Measurements from ENCODE around the gene PALLD.

Gene PALLD

GRCh38 chr4:168734703-168735678 is 238.1 kb downstream of the PALLD start:
- no peak for DNase-seq (ENCODE audit: low spot score)

- no peak for DNase-seq (ENCODE audit: low spot score)
These were observed 238.9 kb downstream of the PALLD start for GRCh38 chr4:168735735-168736134.

GRCh38 chr4:168736860-168737805 is 240.3 kb downstream of the PALLD start:
- no peak for DNase-seq (ENCODE audit: low spot score)

GRCh38 chr4:168737806-168738172 is 240.9 kb downstream of the PALLD start:
- DNase-seq (ENCODE audit: low spot score), result no peak

GRCh38 chr4:168739886-168740285 is 243.0 kb downstream of the PALLD start:
- no peak for DNase-seq (ENCODE audit: low spot score)

GRCh38 chr4:168740691-168741090 is 243.8 kb downstream of the PALLD start:
- no peak for DNase-seq (ENCODE audit: low spot score)

GRCh38 chr4:168741281-168742173 is 244.7 kb downstream of the PALLD start:
- DNase-seq (ENCODE audit: low spot score), result no peak

GRCh38 chr4:168743131-168743530 is 246.3 kb downstream of the PALLD start:
- no peak for DNase-seq (ENCODE audit: low spot score)

GRCh38 chr4:168743601-168744000 is 246.7 kb downstream of the PALLD start:
- no peak for DNase-seq (ENCODE audit: low spot score)

- no peak for DNase-seq (ENCODE audit: low spot score)
These were observed 247.2 kb downstream of the PALLD start for GRCh38 chr4:168744021-168744420.

- no peak for DNase-seq (ENCODE audit: low spot score)
These were observed 252.0 kb downstream of the PALLD start for GRCh38 chr4:168748807-168749206.

- DNase-seq (ENCODE audit: low spot score), result no peak
These were observed 254.7 kb downstream of the PALLD start for GRCh38 chr4:168751263-168752225.

GRCh38 chr4:168755598-168756477 is 259.0 kb downstream of the PALLD start:
- no peak for DNase-seq (ENCODE audit: low spot score)

GRCh38 chr4:168757500-168757899 is 260.6 kb downstream of the PALLD start:
- no peak for DNase-seq (ENCODE audit: low spot score)

- no peak for DNase-seq (ENCODE audit: low spot score)
These were observed 261.6 kb downstream of the PALLD start for GRCh38 chr4:168758351-168758876.

- no peak for DNase-seq (ENCODE audit: low spot score)
These were observed 262.5 kb downstream of the PALLD start for GRCh38 chr4:168759321-168759720.

- DNase-seq (ENCODE audit: low spot score), result no peak
These were observed 263.2 kb downstream of the PALLD start for GRCh38 chr4:168759959-168760527.

GRCh38 chr4:168761066-168761465 is 264.2 kb downstream of the PALLD start:
- DNase-seq (ENCODE audit: low spot score), result no peak

GRCh38 chr4:168765322-168765721 is 268.5 kb downstream of the PALLD start:
- DNase-seq (ENCODE audit: low spot score), result no peak
